H1 (cell line): Measurements from ENCODE around the gene ARHGAP24.

ENCODE experiments used
- ATF3 ChIP-seq: IDR thresholded peaks from 2 replicates; pipeline ENCODE4 v1.6.1; 2011; ENCODE audit warnings: low read depth, mild to moderate bottlenecking, low read length; ENCODE audit not compliant: insufficient read depth
- CHD1 ChIP-seq: IDR thresholded peaks from 2 replicates; pipeline ENCODE4 v1.6.1; 2012; ENCODE audit warnings: low read depth, low read length, improper control_type of control experiment
- CTCF ChIP-seq, 3 experiments: IDR thresholded peaks; 1 replicate in 2 of 3; 2 replicates in 1 of 3; pipeline versions ENCODE4 v1.5.1 to v1.6.1; 2011; ENCODE audit warnings: low read length in 3 of 3, mild to moderate bottlenecking in 3 of 3, inconsistent platforms in 2 of 3, low read depth in 1 of 3, moderate library complexity in 1 of 3; ENCODE audit not compliant: insufficient read depth in 1 of 3; ENCODE audit errors: control extremely low read depth in 1 of 3
- GTF2F1 ChIP-seq: IDR thresholded peaks from 2 replicates; pipeline ENCODE4 v1.6.1; 2012; ENCODE audit warnings: low read depth, low read length, improper control_type of control experiment, borderline replicate concordance
- PHF8 ChIP-seq: fragments of 200-600 bp; sonication (generic); conservative IDR thresholded peaks from 2 replicates; pipeline ENCODE4 v1.7.1; 2012; ENCODE audit warnings: low read depth, mild to moderate bottlenecking, inconsistent platforms, low read length, moderate library complexity
- POLR2A ChIP-seq, 2 experiments: IDR thresholded peaks; 1 replicate in 1 of 2; 2 replicates in 1 of 2; pipeline ENCODE4 v1.6.1; 2011; ENCODE audit warnings: low read depth in 2 of 2, low read length in 2 of 2, mild to moderate bottlenecking in 2 of 2; ENCODE audit errors: control extremely low read depth in 1 of 2
- RXRA ChIP-seq: IDR thresholded peaks from 2 replicates; pipeline ENCODE4 v1.6.1; 2011; ENCODE audit warnings: low read depth, mild to moderate bottlenecking, low read length, moderate library complexity; ENCODE audit not compliant: insufficient read depth

DNA sequence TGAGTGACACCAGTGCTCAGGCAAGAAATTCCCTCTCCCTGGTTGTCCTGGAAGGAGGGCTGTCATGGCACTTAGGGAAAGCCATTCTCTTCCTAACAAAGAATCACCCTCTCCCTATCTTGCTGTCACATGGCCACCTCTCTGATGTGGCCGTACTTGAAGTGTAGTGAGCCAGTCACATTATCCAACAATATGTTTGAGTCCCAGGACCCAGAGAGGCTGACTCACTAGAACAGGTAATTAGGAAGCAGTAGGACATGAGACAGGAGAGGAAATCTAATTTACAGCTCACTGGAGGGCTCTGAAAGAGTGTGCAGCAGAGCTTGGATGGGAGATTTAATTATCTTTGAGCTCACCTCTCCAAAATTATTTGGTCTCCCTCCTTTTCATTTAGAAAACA, 299.1 kb downstream of the ARHGAP24 start:
- TF ChIP-seq CTCF (IDR thresholded peaks at IDR 0.05; ENCODE audit: control extremely low read depth in 1 of 3, insufficient read depth in 1 of 3, low read depth in 1 of 3, low read length in 3 of 3) = no peak
- no peak for TF ChIP-seq GTF2F1
- TF ChIP-seq CHD1 = no peak
- TF ChIP-seq RXRA = no peak
- TF ChIP-seq PHF8 = no peak
- TF ChIP-seq POLR2A (IDR thresholded peaks at IDR 0.05; ENCODE audit: control extremely low read depth in 1 of 2, low read depth in 2 of 2, low read length in 2 of 2) = no peak
- TF ChIP-seq ATF3 = no peak
